ENCODE data around the gene INSC. TPM values are rescaled to one million over a fixed set of nuclear protein-coding genes. Genes with fewer than 3 reads are reported as not detected.
"Not testable (repeated sequence)": the region's sequence is repeated elsewhere in the genome, so short reads cannot be mapped to it uniquely, and the experiment has no call there.

The INSC gene, protein sequence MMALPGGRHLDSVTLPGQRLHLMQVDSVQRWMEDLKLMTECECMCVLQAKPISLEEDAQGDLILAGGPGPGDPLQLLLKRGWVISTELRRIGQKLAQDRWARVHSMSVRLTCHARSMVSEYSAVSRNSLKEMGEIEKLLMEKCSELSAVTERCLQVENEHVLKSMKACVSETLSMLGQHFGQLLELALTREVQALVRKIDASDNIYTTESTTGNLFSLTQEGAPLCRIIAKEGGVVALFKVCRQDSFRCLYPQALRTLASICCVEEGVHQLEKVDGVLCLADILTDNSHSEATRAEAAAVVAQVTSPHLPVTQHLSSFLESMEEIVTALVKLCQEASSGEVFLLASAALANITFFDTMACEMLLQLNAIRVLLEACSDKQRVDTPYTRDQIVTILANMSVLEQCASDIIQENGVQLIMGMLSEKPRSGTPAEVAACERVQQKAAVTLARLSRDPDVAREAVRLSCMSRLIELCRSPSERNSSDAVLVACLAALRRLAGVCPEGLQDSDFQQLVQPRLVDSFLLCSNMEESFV
- 0.15 and 0.52 TPM in 2 replicates for total RNA-seq

- no peak for DNase-seq (ENCODE audit: low read depth)
These were observed at the start of gene INSC for GRCh38 chr11:15114501-15115475. TSS of gene INSC (plus strand) at chr11:15114923. CDS start at chr11:15149175, 34,252 bp downstream.

- DNase-seq (ENCODE audit: low read depth) = not testable (repeated sequence)
These were observed 45.0 kb upstream of the INSC start for GRCh38 chr11:15069751-15070150.

GRCh38 chr11:15071556-15072255 lies 43.0 kb upstream of the INSC start:
- no peak for DNase-seq (ENCODE audit: low read depth)

- no peak for DNase-seq (ENCODE audit: low read depth)
These were observed 42.1 kb upstream of the INSC start for GRCh38 chr11:15072551-15073143.

DNA sequence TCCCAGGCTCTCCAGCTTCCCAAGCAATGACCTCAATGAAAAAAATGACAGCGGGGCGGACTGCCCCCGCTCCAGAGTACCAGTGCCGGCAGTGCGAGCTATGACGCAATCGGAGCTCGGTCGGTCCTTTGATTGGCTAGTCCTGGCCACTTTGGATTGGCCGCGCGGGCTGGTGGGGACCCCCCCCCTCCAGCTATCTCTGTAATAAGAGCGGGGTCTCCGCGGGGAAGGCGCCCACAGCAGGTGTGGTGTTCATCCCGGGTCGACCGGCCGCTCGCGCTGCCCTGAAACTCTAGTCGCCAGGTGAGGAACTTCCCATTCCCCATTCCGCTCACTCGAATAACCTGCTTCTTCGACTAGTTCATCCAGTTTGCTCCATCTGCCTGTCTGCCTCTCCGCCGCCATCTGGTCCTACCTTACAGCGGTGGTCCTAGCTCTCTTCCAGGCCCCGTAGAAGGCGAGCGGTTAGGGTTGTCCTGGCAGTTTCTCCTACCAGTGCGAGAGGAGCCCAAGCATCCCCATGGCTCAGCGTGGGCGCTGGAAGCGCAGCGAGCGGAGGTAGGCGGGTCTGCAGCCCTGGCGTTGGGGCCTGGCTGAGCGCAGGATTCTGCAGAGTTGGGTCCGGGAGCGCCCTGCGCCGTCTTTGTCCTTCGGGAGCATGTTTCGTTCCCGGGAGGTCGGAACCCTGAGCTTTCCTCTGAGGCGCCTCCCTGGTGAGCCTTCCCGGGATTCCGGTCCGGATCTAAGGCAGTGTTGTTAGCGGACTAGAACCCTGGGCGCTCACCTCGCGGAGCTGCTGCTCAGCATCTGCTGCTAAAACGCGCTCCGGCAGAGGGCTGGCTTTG lies 41.1 kb upstream of the INSC start, which contains the start of gene CALCB:
Gene CALCB, plus strand, starts transcription at position 233 of the 845 bp plus-strand sequence. CDS start 1,126 bp downstream, outside the sequence.
- DNase-seq (ENCODE audit: low read depth) = no peak

DNA sequence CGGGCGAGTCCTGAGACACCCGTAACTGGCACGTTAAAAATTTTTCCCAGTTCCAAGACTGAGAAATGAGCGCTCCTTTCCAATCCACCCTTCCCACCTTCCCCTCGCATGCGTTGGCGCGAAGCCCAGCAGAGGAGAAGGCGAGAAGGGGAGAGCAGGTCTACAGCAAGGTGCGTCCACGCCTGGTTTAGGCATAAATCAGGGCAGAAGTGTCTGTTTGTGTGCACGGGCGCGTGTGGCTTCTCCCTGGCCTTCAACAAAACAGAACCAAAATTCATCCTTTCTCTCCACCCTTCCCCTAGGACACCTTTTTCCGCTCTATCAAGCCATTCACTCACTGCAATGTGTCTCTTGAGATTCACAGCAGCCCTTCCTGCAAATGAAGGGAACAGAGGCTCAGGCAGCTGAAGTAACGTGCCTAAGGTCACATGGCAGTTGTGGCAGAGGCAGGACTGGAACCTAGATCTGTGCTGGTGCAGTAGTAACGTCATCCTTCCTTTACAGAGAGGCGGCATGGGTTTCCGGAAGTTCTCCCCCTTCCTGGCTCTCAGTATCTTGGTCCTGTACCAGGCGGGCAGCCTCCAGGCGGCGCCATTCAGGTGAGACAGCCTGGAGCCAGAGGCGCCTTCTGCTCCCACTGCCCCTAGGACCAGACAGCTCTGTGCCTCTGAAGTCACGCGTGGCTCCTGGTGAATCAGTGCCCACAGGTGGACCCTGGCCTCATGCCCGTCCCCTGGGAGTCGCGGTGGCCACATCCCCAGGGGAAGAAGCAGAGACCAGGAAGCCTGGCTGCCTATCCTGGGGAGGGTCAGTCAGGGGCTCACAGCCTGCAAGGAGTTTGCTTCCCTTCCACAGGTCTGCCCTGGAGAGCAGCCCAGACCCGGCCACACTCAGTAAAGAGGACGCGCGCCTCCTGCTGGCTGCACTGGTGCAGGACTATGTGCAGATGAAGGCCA lies 40.2 kb upstream of the INSC start:
- peak; percentile 70 for DNase-seq (ENCODE audit: low read depth)

DNA sequence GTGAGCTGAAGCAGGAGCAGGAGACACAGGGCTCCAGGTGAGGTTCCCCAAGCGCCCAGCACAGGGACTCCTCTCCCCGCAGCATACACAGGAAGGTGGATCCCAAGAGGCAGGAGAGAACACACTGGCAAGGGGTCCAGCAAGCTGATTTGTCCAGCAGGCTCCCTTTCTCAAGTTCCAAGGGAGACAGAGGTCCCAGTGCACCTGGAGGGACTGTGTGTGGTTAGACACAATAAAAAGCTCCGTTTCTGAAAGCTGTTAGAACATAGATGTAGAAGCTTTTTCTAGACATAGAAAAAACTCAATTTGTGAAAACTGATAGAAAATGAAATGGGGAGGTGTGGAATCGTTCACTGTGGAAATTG lies 39.6 kb upstream of the INSC start:
- DNase-seq (ENCODE audit: low read depth) = no peak

DNA sequence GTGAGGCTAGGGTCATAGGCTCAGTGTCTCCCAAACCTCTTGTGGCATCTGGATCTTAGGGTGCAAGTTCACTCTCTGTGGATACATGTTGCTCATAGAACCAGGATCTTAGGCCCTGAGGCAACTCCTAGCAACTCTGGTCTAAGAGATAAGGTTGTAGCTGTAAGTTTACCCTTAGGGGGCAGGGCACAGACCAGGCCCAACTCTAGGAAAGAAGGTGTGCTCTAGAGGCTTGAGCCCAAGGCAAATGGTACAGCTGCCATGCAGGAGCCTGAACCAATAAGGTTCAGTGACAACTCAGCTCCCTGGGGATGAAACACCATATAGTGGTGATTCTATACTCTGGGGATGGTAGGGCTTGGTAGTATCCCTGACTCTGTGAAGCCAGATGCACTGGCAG lies 23.5 kb upstream of the INSC start:
- DNase-seq (ENCODE audit: low read depth) = no peak

GRCh38 chr11:15091625-15092024 lies 23.1 kb upstream of the INSC start:
- no peak for DNase-seq (ENCODE audit: low read depth)

DNA sequence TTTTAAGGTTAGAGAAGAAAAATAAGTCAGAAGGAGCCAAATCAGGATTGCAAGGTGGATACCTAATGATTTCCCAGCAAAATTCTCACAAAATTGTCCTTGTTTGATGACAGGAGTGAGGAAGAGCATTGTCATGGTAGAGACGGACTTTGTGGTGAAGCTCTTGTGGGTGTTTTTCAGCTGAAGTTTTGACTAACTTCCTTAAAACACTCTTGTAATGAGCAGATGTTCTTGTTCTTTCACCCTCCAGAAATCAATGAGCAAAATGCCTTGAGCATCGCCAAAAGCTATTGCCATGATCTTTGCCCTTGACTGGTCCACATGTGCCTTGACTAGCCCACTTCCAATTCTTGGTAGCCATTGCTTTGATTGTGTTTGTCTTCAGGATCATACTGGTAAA lies 21.3 kb upstream of the INSC start:
- no peak for DNase-seq (ENCODE audit: low read depth)

DNA sequence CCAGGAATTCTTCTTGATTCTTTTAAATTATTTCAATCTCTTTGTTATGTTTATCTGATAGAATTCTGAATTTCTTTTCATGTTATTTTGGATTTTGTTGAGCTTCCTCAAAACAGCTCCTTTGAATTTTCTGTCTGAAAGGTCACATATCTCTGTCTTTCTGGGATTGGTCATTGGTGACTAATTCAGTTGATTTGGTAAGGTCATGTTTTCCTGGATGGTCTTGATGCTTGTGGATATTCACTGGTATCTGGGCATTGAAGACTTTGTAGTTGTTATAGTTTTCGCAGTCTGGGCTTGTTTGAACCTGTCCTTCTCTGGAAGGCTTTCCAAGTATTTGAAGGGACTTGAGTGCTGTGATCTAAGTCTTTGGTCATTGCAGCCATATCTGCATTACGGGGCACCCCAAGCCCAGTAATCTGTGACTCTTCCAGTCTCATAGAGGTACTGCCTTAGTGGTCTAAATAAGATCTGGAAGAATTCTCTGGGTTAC lies 18.9 kb upstream of the INSC start:
- DNase-seq (ENCODE audit: low read depth) = no peak

DNA sequence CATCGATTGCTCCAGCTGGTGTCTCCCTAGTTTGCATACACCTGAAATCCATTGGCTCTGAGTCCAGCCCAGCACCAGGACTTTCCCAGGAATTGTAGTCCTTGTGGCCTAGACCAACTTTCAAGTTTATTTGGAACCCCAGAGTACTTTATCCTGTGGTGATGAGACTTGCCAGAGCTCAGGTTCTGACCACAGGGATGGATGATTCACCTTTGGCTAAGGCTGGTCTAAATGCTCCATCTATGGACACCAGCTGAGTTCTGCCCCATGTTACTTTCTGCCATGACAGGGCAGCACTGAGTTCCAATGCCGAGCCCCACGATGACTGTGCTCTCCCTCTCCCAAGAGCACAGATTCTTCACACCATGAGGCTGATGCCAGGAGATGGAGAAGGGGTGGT lies 17.3 kb upstream of the INSC start:
- DNase-seq (ENCODE audit: low read depth) = peak; percentile 31

- DNase-seq (ENCODE audit: low read depth) = no peak
These were observed 15.5 kb upstream of the INSC start for GRCh38 chr11:15099267-15099666.

- peak; percentile 62 for DNase-seq (ENCODE audit: low read depth)
These were observed 13.5 kb upstream of the INSC start for GRCh38 chr11:15101072-15101709.

- peak; percentile 29 for DNase-seq (ENCODE audit: low read depth)
These were observed 10.6 kb upstream of the INSC start for GRCh38 chr11:15104166-15104565.

DNA sequence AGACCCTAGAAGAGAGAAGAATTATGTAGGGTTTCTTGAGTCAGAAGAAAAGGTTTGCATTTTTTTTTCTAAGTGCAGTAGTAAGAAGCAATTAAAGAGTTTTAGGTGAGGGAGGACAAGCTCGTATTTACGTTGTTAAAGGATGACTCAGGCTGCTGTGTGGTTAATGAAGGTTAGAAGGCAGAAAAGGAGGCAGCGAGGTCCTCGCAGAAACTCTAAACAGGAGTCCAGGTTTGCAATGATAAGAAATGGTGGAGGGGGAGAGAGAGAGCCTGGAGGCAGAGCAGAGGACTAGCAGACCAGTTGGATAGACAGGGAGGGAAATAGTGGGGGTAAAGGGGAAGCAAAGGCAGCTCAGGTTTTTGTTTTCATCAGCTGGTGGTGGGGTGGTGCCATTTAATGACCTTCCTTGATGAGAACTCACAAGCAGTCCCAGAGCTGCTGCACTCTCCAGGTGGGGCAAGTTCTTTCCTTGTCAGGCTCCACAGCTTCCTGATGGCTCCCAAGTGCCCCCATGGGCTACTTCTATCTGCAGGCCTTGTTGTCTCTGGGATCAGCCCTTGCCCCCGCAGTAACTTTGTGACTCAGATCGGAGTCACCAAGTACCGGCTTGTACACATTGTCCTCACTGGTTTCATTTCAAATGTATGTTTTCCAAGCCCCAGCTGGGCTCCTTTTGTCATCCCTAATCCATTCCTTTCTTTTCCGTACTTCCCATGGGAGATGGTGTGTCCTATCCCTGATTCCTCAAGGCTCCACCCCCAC lies 8.3 kb upstream of the INSC start:
- peak; percentile 89 for DNase-seq (ENCODE audit: low read depth)

DNA sequence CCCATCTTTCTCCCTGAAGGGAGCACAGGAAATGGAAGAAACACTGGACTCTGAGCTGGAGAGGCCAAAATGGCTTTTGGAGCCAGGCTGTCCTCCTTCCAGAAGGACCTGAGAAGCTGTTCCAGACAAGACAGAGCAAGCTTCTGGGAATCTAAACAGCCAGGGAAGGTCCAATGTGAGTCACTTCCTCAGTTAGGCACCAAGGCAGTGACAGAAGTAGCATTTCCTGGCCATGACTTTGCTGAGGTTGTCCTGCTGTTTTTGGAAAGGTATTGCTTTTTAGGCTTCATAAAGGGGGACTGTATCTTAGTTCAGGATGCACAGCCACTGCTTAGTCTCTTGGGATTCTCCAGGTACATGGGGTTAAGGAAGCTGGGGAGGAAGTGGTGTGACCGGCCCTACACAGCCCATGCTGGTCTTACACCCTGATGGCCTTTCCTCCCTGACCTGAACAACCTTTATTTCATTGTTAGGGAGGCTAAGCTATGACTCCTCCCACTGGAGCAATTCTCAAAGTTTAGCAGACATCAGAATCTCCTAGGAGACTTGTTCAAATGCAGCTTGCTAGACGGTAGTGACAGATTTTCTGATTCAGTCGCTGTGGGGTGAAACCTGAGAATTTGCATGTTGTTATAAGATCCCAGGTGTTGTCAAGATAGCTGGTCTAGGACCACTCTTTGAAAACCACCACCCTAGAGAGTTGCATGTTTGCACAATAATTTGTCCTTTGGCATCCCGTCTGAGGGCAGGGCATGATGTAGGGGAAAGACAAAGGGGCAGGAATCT lies 6.8 kb upstream of the INSC start:
- peak; percentile 26 for DNase-seq (ENCODE audit: low read depth)

All from renal cortical epithelial cell (primary cell).